GM12891 (cell line): ENCODE results near the gene ADARB1.

Experiments
- DNase-seq: peaks from one replicate; pipeline ENCODE4 v3.0.0; 2011; ENCODE audit warnings: low spot score; ENCODE audit not compliant: insufficient read length
- FAIRE-seq: peaks from 2 replicates; lab custom pipeline; 2011; peaks lifted over from hg19 to GRCh38; lab: Jason Lieb, UNC
- PAX5 ChIP-seq: IDR thresholded peaks from 2 replicates; pipeline ENCODE4 v1.6.1; 2011; ENCODE audit warnings: low read length, moderate library complexity, mild to moderate bottlenecking; ENCODE audit not compliant: insufficient read depth, severe bottlenecking
- POLR2A ChIP-seq: IDR thresholded peaks from 2 replicates; pipeline ENCODE4 v1.6.1; 2011; ENCODE audit warnings: low read depth, low read length, control low read depth
- POLR2AphosphoS5 ChIP-seq: IDR thresholded peaks from 2 replicates; pipeline ENCODE4 v1.6.1; 2011; ENCODE audit warnings: low read depth, low read length, control low read depth
- POU2F2 ChIP-seq: IDR thresholded peaks from 2 replicates; pipeline ENCODE4 v1.6.1; 2011; ENCODE audit warnings: low read depth, mild to moderate bottlenecking, control low read depth, low read length, moderate library complexity
- SPI1 ChIP-seq: IDR thresholded peaks from 2 replicates; pipeline ENCODE4 v1.6.1; 2011; ENCODE audit warnings: low read depth, low read length, control low read depth
- TAF1 ChIP-seq: IDR thresholded peaks from 2 replicates; pipeline ENCODE4 v1.6.1; 2011; ENCODE audit warnings: low read depth, low read length, control low read depth

Gene ADARB1

DNA sequence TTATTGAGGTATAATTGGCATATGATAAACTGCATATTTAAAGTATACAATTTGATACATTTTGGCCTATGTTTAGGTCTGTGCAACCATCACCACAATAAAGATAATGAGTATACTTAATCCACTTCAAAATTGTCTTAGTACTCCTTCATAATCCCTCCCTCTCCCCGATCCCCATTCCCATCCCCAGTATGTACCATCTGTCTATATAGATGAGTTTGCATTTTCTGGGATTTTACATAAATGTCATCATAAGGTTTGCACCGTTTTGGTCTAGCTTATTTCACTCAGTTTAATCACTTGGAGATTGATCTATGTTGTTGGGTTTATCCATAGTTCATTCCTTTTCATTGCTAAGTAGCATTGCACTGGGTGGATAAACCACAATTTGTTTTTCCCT, 139.0 kb downstream of the ADARB1 start:
- TF ChIP-seq POLR2AphosphoS5 (no peak), SPI1 (no peak), PAX5 (no peak), POU2F2 (no peak), POLR2A (no peak), TAF1 (no peak)
- FAIRE-seq (no peak), DNase-seq (no peak)

DNA sequence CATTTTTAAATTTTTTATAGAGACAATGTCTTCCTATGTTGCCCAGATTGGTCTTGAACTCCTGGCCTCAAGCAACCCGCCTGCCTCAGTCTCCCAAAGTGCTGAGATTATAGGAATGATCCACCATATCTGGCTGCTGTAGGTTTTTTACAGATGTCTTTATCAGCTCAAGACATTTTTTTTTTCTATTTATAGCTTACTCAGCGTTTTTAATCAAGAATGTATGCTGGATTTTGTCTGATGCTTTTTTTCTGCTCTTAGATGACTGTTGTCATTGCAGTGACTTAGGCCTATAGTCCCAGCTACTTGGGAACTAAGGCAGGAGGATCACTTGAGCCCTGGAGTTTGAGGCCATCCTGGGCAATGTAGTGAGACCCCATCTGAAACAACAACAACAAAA, 140.8 kb downstream of the ADARB1 start:
- TF ChIP-seq POLR2A = no peak
- TF ChIP-seq POLR2AphosphoS5 = no peak
- TF ChIP-seq SPI1 = no peak
- no peak for TF ChIP-seq PAX5
- no peak for TF ChIP-seq POU2F2
- TF ChIP-seq TAF1 = no peak
- DNase-seq = no peak
- no peak for FAIRE-seq

GRCh38 chr21:45217010-45217409, 142.6 kb downstream of the ADARB1 start:
- no peak for TF ChIP-seq POLR2AphosphoS5
- no peak for TF ChIP-seq SPI1
- TF ChIP-seq PAX5 = no peak
- TF ChIP-seq POU2F2 = no peak
- no peak for TF ChIP-seq TAF1
- TF ChIP-seq POLR2A = no peak
- no peak for DNase-seq
- no peak for FAIRE-seq

DNA sequence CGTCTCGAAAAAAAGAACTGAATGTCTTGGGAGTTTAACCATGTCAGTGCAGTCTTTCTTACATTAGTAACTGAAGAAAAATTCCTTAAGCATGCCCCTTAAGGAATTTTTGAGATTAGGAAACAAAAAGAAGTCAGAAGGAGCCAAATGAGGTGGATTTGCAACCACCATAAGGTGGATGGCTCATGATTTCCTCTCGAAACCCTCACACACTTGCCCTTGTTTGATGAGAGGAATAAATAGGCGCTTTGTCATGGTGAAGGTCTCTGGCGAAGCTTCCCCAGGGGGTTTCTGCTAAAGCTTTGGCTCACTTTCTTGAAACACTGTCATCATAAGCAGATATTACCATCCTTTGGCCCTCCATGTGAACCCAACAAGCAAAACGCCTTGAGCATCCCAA, 145.1 kb downstream of the ADARB1 start:
- no peak for DNase-seq
- FAIRE-seq = no peak
- TF ChIP-seq PAX5 = no peak
- no peak for TF ChIP-seq POU2F2
- no peak for TF ChIP-seq POLR2AphosphoS5
- no peak for TF ChIP-seq POLR2A
- TF ChIP-seq TAF1 = no peak
- no peak for TF ChIP-seq SPI1

GRCh38 chr21:45220071-45220481, 145.7 kb downstream of the ADARB1 start:
- TF ChIP-seq POLR2A = no peak
- no peak for TF ChIP-seq POLR2AphosphoS5
- TF ChIP-seq SPI1 = no peak
- no peak for TF ChIP-seq PAX5
- no peak for TF ChIP-seq POU2F2
- TF ChIP-seq TAF1 = no peak
- no peak for DNase-seq
- FAIRE-seq = no peak

DNA sequence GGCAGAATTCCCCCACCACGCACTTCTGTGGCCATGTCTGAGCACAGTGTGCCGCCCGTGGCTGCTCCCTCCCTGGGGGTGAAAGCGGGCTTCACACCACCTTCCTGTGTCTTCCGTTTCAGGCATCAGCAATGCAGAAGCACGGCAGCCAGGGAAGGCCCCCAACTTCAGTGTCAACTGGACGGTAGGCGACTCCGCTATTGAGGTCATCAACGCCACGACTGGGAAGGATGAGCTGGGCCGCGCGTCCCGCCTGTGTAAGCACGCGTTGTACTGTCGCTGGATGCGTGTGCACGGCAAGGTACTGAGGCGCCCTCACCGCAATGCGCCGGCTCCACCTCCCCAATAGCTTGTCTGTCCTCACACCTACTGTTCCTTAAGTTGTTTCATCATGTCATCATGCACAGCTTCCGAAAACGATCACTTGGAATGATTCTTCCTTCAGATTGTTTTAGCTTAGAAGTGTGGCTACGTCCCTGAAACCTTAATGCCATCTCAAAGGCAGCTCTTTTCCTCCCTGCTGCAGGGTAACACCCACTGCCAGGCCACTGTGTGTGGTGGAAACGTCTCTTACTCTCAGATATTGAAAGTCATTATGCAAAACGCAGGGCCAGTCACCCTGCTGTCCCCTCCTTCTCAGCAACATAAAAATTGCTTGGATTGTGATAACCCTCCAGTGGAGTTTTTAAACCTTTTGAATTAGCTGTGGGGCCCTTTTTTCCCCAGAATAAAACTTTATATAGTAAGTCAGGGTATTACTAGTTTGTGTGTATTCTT, 146.5 kb downstream of the ADARB1 start:
- FAIRE-seq = no peak
- TF ChIP-seq POU2F2 (no peak), POLR2A (no peak), TAF1 (no peak), SPI1 (no peak), PAX5 (no peak), POLR2AphosphoS5 (no peak)
- no peak for DNase-seq

DNA sequence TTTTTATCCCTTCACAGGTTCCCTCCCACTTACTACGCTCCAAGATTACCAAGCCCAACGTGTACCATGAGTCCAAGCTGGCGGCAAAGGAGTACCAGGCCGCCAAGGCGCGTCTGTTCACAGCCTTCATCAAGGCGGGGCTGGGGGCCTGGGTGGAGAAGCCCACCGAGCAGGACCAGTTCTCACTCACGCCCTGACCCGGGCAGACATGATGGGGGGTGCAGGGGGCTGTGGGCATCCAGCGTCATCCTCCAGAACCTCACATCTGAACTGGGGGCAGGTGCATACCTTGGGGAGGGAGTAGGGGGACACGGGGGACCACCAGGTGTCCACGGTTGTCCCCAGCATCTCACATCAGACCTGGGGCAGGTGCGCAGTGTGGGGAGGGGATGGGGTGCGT, 147.6 kb downstream of the ADARB1 start:
- no peak for FAIRE-seq

GRCh38 chr21:45223236-45224185, 149.1 kb downstream of the ADARB1 start:
- no peak for TF ChIP-seq POLR2AphosphoS5
- TF ChIP-seq POU2F2 = no peak
- TF ChIP-seq PAX5 = no peak
- FAIRE-seq (no peak), DNase-seq (no peak)

More for the DNA sequence above, 147.6 kb downstream of the ADARB1 start:
- no peak for TF ChIP-seq POLR2A
- no peak for TF ChIP-seq TAF1
- no peak for TF ChIP-seq POLR2AphosphoS5
- no peak for TF ChIP-seq SPI1
- TF ChIP-seq POU2F2 = no peak
- no peak for TF ChIP-seq PAX5
- no peak for DNase-seq
